ENCODE results near the gene ETV6.
"Not testable (repeated sequence)": the region's sequence is repeated elsewhere in the genome, so short reads cannot be mapped to it uniquely, and the experiment has no call there.

ETV6 gene

DNA sequence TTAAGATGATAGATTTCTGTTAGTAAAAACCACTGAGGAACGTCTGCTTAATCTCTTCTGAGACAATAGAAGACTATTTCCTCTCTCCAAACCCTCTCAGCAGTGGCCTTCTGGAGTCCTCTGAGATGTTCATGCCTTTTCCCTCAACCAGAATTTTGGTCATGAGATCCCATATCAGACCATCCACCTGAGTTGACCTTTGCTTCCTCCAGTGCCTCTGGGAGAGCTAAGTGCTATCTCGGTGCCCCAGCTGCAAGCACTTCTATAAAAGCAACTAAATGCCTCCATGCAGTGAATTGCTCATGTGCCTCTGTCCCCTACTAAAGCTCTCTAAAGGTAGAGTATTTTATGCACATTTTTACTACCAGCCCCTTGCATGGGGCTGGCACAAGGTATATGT, 248.4 kb downstream of the ETV6 start:
- DNase-seq: no peak

- DNase-seq: no peak
Observed at GRCh38 chr12:11901701-11902524, 252.4 kb downstream of the ETV6 start.

DNA sequence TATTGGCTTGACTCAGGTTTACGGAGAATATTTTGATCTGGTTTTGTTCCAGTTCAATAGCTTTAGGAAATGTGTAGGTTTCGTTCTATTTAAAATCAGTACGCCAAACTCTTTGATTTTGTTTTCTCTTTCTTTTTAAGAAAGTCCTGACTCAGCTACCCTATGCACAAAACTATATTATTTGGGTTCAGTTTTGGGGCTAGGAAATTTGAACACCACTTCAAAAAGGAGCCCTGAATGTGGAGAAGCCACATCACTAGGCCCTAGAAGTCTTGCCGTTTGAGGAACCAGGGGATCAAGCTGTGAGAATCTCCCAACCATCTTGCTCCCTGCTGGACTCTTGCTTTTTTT, 253.0 kb downstream of the ETV6 start:
- DNase-seq: no peak

DNA sequence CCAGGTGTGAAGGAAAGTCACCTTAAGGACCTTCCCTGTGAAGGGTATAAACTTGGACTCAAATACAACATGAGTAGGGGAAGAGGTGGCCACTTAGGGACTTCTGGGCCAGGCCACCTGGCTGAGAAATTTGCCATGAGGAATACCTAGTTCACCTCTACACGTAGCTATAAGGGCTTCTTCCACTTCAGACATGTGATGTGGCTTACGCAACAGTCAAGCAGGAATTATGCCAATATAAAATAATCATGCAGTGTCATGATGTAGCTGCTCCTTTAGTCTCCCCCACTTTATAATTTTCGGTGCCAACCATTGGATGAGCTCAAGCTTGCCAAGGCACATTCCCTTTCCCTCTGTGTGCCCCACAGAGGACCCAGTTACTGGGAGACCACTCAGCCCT, 254.7 kb downstream of the ETV6 start:
- DNase-seq: no peak

DNA sequence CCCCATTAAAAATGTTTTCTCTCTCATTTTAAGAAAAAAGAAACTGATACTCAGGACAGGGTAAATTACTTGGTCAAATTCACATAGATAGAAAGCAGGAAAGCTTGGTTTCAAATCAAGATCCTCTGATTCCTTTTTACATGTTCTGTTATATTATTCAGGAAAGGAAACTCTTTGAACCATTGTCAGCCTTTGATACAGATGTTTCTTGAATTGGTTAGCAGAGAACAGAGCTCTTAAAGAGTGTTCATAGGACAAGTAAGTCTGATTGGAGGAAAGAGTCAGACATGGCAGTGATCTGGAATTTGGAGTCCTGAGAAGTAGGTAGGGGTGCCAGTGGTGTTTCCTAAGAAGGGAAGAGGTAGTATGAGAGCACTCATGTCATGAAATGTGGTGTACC, 256.1 kb downstream of the ETV6 start:
- DNase-seq: no peak

DNA sequence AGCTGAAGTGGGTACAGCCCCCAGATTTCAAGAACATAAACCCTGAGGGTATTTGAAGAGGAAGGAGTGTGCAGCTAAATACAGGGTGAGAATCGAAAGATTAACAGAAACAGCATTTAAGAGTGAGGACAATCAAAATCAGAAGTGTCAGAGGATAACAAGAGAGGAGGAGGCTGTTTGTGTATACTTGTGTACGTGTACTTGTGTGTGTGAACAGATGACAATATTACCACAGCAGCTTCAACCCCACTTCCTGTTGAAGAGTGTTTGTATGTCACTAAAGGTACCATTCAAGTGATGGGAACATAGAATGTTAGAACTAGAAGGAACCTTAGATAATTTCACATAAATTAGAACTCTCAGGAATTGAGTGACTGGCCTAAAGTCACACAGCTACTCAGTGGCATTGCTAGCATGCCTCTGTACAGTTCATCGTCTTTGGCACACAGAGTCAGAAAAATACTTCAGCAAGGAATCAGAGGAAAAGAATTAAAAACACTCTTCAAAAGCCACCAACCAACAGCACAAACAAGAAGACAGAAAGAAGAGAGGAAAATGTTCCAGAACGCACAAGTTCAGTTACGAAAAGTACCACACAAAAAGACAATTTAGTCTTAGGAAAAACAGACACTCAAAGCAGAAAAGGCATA, 256.9 kb downstream of the ETV6 start:
- DNase-seq: no peak

DNA sequence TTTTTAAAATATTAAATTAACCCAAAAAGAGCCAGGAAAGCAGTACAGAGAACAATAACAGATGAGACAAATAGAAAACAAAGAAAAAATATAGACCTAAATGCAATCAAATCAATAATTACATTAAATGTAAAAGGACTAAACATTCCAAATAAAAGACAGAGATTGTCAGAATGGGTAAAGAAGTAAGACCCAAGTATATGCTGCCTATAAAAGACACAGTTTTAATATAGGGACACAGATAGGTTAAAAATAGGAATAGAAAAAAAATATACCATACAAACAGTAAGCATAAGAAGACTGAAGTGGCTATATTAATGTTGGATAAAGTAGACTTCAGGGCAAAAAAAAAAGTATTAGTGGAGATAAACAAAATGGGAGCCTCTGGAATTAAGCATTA, 258.2 kb downstream of the ETV6 start:
- no peak for DNase-seq

DNA sequence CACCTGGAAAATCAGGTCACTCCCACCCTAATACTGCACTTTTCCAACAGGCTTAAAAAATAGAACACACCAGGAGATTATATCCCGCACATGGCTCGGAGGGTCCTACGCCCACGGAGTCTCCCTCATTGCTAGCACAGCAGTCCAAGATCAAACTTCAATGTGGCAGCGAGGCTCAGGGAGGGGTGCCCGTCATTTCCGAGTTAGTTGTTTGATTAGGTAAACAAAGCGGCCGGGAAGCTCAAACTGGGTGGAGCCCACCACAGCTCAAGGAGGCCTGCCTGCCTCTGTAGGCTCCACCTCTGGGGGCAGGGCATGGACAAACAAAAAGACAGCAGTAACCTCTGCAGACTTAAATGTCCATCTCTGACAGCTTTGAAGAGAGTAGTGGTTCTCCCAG, 259.9 kb downstream of the ETV6 start:
- DNase-seq: not testable (repeated sequence)

- DNase-seq: no peak
Observed at GRCh38 chr12:11916113-11916512, 266.6 kb downstream of the ETV6 start.

GRCh38 chr12:11916771-11917170, 267.3 kb downstream of the ETV6 start:
- no peak for DNase-seq

DNA sequence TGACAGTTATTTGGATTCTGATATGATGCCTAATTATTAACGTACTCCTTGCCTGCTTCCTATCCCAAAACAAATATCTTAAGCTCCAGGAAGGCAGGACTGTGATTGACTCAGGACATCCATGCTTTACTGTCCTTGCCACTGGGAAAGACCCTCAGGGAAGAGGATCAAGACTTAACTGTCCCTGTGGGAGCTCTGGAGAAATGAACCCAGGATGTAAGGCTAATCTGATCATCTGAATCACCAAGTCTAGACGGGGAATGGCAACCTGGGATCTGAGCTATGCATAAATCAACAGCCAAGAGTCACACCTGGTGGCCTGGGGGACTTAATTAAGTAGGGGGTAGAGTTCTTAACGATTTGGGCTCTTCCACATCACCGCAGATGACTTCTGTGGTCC, 268.0 kb downstream of the ETV6 start:
- DNase-seq: no peak

DNA sequence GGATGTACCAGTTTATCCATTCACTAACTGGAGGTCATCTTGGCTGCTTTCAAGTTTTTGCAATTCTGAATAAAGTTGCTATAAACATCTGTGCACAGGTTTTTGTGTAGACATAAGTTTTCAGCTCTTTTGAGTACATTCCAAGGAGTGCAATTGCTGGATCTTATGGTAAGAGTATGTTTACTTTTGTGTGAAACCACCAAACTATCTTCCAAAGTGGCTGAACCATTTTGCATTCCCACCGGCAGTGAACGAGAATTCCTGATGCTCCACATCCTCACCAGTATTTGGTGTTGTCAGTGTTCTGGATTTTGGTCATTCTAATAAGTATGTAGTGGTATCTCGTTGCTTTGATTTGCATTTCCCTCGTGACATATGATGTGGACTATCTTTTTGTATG, 270.8 kb downstream of the ETV6 start:
- DNase-seq: no peak

DNA sequence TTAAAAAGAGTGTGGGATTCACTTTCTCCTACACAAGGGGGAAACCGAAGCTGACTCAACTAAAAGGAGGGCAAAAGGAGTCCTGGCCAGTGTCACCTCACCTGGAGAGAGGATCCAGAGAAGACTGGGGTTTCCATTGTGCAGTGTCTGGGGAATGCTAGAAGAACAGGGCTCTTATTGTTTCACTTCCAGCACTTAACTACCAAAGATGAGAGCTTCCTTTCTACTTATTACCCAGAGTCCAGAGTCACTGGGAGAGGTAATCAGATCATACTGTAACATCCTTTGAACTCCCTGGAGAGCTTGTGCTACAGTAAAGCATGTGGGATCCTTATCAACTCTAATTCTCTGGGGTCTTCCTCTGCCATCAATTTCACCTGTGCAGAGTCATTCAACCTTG, 272.9 kb downstream of the ETV6 start:
- DNase-seq: no peak

- no peak for DNase-seq
Observed at GRCh38 chr12:11923067-11923466, 273.6 kb downstream of the ETV6 start.

DNA sequence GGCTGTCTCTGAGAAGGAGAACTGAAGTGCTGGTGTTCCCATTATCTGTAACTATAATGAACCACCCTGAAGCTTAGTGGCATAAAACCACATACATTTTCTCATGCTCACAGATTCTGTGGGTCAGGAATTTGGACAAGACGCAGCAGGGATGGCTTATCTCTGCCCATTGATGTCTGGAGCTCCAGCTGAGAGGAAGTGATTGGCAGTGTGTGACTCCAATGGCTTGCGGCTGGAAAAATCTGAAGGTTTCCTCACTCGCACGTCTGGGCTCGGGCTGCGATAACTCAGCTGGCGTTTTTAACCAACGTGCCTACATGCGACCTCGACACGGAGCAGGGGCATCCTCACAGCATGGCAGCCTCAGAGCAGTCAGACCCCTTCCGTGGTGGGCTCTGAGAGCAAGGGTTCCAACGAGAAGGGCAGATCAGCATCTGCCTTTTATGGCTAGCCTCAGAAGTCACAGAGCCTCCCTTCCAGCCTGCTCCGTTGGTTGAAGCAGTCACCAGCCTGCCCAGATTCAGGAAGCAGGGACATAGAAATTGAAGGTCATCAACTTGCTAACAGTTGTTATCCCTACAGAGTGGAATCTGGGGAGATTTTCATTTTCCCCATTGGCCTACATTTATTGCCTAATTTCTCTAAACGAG, 277.9 kb downstream of the ETV6 start:
- DNase-seq: no peak

GRCh38 chr12:11929714-11930113, 280.2 kb downstream of the ETV6 start:
- no peak for DNase-seq

DNA sequence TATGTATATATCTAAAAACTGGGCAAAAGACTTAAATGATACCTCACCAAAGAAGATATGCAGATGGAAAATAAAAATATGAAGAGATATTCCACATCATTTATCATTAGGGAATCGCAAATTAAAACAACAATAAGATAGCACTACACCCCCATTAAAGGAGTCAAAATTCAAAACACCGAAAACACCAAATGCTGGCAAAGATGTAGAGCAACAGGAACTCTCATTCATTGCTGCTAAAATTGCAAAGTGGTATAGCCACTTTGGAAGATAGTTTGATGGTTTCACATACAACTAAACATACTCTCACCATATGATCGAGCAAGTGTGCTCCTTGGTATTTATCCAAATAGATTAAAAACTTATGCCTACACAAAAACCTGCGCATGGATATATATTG, 289.7 kb downstream of the ETV6 start:
- DNase-seq: no peak

DNA sequence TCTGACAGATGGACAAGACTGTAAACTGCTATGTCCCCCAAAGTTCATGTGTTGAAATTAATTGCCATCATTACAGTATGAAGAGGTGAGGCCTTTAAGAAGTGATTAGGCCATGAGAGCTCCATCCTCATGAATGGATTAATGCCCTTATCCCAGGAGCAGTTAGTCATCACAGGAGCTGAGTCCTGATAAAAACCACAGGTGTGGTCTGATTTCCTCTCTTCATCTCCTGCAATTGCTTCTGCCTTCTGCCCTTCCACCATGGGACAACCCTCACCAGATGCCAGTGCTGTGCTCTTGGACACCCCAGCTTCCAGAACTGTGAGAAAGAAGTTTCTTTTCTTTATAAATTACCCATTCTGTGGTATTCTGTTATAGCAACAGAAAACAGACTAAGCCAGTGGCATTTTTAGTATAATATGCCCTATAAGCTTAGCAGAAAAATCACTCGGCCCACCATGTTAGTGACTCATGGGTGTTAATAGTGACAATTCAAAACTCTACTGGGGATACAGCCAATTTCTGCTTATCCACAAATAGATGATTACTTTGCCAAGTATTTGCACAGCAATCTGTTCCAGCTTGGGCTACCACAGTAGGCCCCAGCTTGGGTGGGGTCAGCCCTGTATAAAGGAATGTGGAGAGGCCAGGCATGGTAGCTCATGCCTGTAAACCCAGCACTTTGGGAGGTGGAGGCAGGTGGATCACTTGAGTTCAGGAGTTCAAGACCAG, 292.3 kb downstream of the ETV6 start:
- no peak for DNase-seq

DNA sequence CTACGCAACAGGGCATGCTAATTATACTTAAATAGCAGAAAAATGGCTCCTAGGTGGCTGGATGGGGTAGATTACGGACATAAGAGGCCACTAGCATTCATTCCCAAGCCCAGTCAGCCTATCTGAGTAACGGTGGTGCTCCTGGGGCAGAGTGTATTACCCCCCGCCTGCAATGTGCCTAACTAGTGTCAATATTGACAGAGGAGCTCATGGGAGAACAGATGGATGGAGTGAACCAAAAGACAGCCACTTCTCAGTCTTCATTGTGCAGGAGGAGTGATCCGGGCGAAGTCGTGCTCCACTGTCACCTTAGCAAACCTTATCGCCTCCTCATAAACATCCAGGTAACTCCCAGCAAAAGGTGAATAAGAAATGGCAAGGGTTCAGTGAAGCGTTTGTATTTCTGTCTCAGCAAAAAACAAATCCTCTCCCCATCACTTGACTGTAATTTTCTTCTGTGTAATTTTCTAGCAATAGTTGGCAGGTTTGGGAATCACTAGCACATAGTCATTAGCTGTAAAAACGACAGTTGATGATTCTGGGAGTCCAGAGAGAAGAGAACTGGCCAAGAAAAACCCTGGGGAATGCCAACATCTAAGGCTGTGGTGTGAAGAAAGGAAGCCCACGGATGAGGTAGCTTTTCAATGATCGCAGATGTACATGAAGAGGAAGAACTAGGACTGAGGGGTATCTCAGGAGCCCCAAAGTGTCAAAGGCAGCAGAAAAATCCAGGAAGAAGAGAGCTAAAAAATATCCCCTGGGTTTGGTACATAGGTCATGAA, 294.6 kb downstream of the ETV6 start:
- DNase-seq: no peak
